Measurements from ENCODE around the gene REPS1. TPM values are rescaled to one million over a fixed set of nuclear protein-coding genes. Genes with fewer than 3 reads are reported as not detected.

The REPS1 gene
- total RNA-seq, 1 experiment from 2014 or later, result 74.4 TPM

- no CpG with 5 or more reads among the region's 3 CpGs for WGBS (ENCODE audit: extremely low coverage, insufficient read length, low lambda C conversion rate)
- H4K8ac ChIP-seq (replicated peaks; ENCODE audit: insufficient read length, low read depth, low read length), result no peak overlapping the region
- no peak overlapping the region for H3K23ac ChIP-seq (ENCODE audit: insufficient read length, low read depth, low read length)
- TF ChIP-seq, protein P1, sequence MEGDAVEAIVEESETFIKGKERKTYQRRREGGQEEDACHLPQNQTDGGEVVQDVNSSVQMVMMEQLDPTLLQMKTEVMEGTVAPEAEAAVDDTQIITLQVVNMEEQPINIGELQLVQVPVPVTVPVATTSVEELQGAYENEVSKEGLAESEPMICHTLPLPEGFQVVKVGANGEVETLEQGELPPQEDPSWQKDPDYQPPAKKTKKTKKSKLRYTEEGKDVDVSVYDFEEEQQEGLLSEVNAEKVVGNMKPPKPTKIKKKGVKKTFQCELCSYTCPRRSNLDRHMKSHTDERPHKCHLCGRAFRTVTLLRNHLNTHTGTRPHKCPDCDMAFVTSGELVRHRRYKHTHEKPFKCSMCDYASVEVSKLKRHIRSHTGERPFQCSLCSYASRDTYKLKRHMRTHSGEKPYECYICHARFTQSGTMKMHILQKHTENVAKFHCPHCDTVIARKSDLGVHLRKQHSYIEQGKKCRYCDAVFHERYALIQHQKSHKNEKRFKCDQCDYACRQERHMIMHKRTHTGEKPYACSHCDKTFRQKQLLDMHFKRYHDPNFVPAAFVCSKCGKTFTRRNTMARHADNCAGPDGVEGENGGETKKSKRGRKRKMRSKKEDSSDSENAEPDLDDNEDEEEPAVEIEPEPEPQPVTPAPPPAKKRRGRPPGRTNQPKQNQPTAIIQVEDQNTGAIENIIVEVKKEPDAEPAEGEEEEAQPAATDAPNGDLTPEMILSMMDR (conservative IDR thresholded peaks at IDR 0.05), result no peak
- no peak overlapping the region for H3K9ac ChIP-seq (ENCODE audit: extremely low read depth, insufficient read length, low read length)
- H2BK12ac ChIP-seq (ENCODE audit: insufficient read length, low read depth, low read length), result no peak overlapping the region
- H2AK5ac ChIP-seq (ENCODE audit: insufficient read length, low read length), result no peak overlapping the region
- Mint-ChIP-seq H3K27ac (no peak overlapping the region; a peak in 1 of 7 replicates), H3K4me1 (peaks cover 28 to 31% of the 10 kb centered on the region in 2 experiments), H3K9me3 (no peaks in the 10 kb centered on the region), H3K4me3 (no peak overlapping the region), H3K27me3 (ENCODE audit: low read depth) (no peaks in the 10 kb centered on the region), H3K36me3 (ENCODE audit: insufficient read depth in 1 of 3, low read depth in 3 of 3) (no peaks in the 10 kb centered on the region)
- 0 out of 2 replicates have a peak, but pooled peaks cover 2% of the 10 kb centered on the region for H3K79me2 ChIP-seq (ENCODE audit: insufficient read depth, low read length)
- H3K56ac ChIP-seq (ENCODE audit: insufficient read length, low read depth, low read length), result no peak overlapping the region
- H2BK20ac ChIP-seq (ENCODE audit: low read depth, low read length, poor library complexity, severe bottlenecking), result no peak overlapping the region
- H3K23me2 ChIP-seq (ENCODE audit: insufficient read length, low read depth, low read length, poor library complexity, severe bottlenecking), result no peaks in the 10 kb centered on the region
- H2BK15ac ChIP-seq (ENCODE audit: low read depth, low read length), result no peak overlapping the region
- no peak overlapping the region for H2AFZ ChIP-seq (ENCODE audit: low read length)
- H3K4me1 ChIP-seq (ENCODE audit: insufficient read depth, low read length), result peaks cover 2% of the 10 kb centered on the region; the same call in 1 of the 2 replicates
- no peak overlapping the region for H3K4ac ChIP-seq (ENCODE audit: low read depth, low read length)
- no peaks in the 10 kb centered on the region for H3K79me1 ChIP-seq (ENCODE audit: insufficient read depth, low read depth, low read length, poor library complexity, severe bottlenecking)
- H4K20me1 ChIP-seq (ENCODE audit: control insufficient read depth, insufficient read depth, insufficient read length), result no peaks in the 10 kb centered on the region
- H3K27me3 ChIP-seq (ENCODE audit: insufficient read depth, low read length), result no peaks in the 10 kb centered on the region
- H2BK120ac ChIP-seq (ENCODE audit: low read depth, low read length, poor library complexity, severe bottlenecking), result no peak overlapping the region
- H3K4me2 ChIP-seq (ENCODE audit: insufficient read depth, insufficient read length, low read length), result no peak overlapping the region
- no peak overlapping the region for H4K91ac ChIP-seq (ENCODE audit: insufficient read length, low read depth, low read length)
- no peak overlapping the region for H3K14ac ChIP-seq (ENCODE audit: insufficient read depth, low read length)
- no peak overlapping the region for H4K5ac ChIP-seq (ENCODE audit: insufficient read length, low read depth, low read length)
- no peak overlapping the region for H3K27ac ChIP-seq (ENCODE audit: insufficient read length, low read depth, low read length)
- no peak for DNase-seq
- H2BK5ac ChIP-seq (ENCODE audit: insufficient read length, low read length), result no peak overlapping the region
- H3T11ph ChIP-seq (ENCODE audit: low read length), result no peak overlapping the region
- no peaks in the 10 kb centered on the region for H3K9me3 ChIP-seq (ENCODE audit: control insufficient read depth, low read depth, low read length)
- no peak overlapping the region for H3K18ac ChIP-seq (ENCODE audit: insufficient read length, low read depth, low read length)
Observed at GRCh38 chr6:139020689-139021088, 32.6 kb upstream of the REPS1 start.
